Measurements from ENCODE around the gene BSDC1.

- TF ChIP-seq CTCF (IDR thresholded peaks at IDR 0.05) (no peak), POLR2A (IDR thresholded peaks at IDR 0.05) (no peak), POLR2AphosphoS5 (IDR thresholded peaks at IDR 0.05) (no peak)
Measured at GRCh38 chr1:32405672-32406467, 11.6 kb upstream of the BSDC1 start.

Measured in prostate gland (tissue), 2 donors.